ENCODE results near the gene HLA-DRB1.

HLA-DRB1 gene

GRCh38 chr6:32609731-32610640 lies 20.3 kb upstream of the HLA-DRB1 start:
- TF ChIP-seq CTCF (IDR thresholded peaks at IDR 0.05; ENCODE audit: extremely low read depth, insufficient read depth, missing control alignments) = no peak
- DNase-seq (ENCODE audit: low spot score) = peak; percentile 56
- in situ Hi-C loops (cut with MboI; ENCODE audit: low pct_unique_long_range_greater_than_20kb, low sequenced_read_pairs, unreplicated experiment) = no loop called here

GRCh38 chr6:32609391-32609730 lies 19.7 kb upstream of the HLA-DRB1 start:
- no peak for TF ChIP-seq CTCF (IDR thresholded peaks at IDR 0.05; ENCODE audit: extremely low read depth, insufficient read depth, missing control alignments)
- in situ Hi-C loops (cut with MboI; ENCODE audit: low pct_unique_long_range_greater_than_20kb, low sequenced_read_pairs, unreplicated experiment) = no loop called here
- DNase-seq (ENCODE audit: low spot score) = no peak

- DNase-seq (ENCODE audit: low spot score) = no peak
- TF ChIP-seq CTCF (IDR thresholded peaks at IDR 0.05; ENCODE audit: extremely low read depth, insufficient read depth, missing control alignments) = no peak
- in situ Hi-C loops (cut with MboI; ENCODE audit: low pct_unique_long_range_greater_than_20kb, low sequenced_read_pairs, unreplicated experiment) = no loop called here
Observed at GRCh38 chr6:32608362-32608761, 18.7 kb upstream of the HLA-DRB1 start.

GRCh38 chr6:32607988-32608298 lies 18.3 kb upstream of the HLA-DRB1 start:
- DNase-seq (ENCODE audit: low spot score) = no peak
- no peak for TF ChIP-seq CTCF (IDR thresholded peaks at IDR 0.05; ENCODE audit: extremely low read depth, insufficient read depth, missing control alignments)
- in situ Hi-C loops (cut with MboI; ENCODE audit: low pct_unique_long_range_greater_than_20kb, low sequenced_read_pairs, unreplicated experiment) = no loop called here

- in situ Hi-C loops (cut with MboI; ENCODE audit: low pct_unique_long_range_greater_than_20kb, low sequenced_read_pairs, unreplicated experiment) = no loop called here
- no peak for TF ChIP-seq CTCF (IDR thresholded peaks at IDR 0.05; ENCODE audit: extremely low read depth, insufficient read depth, missing control alignments)
- no peak for DNase-seq (ENCODE audit: low spot score)
Observed at GRCh38 chr6:32607263-32607987, 17.8 kb upstream of the HLA-DRB1 start.

- no peak for TF ChIP-seq CTCF (IDR thresholded peaks at IDR 0.05; ENCODE audit: extremely low read depth, insufficient read depth, missing control alignments)
- peak; percentile 42 for DNase-seq (ENCODE audit: low spot score)
- in situ Hi-C loops (cut with MboI; ENCODE audit: low pct_unique_long_range_greater_than_20kb, low sequenced_read_pairs, unreplicated experiment) = no loop called here
Observed at GRCh38 chr6:32604434-32604877, 14.8 kb upstream of the HLA-DRB1 start.

Data from GM13977 (cell line).